Fibroblast of skin of left biceps (primary cell): Measurements from ENCODE around the gene CNTNAP4.

Experiments used
- DNase-seq, 2 experiments: peaks; one replicate each; pipeline ENCODE4 v3.0.0-alpha.2; 2013; ENCODE audit warnings: low read depth in 2 of 2

CNTNAP4 gene

GRCh38 chr16:76276745-76277438, at the start of gene CNTNAP4:
TSS of gene CNTNAP4 (plus strand) at chr16:76277401. CDS start at chr16:76277663, 262 bp downstream.
- no peak for DNase-seq

GRCh38 chr16:76228546-76229146, 48.6 kb upstream of the CNTNAP4 start:
- DNase-seq, result no peak

DNA sequence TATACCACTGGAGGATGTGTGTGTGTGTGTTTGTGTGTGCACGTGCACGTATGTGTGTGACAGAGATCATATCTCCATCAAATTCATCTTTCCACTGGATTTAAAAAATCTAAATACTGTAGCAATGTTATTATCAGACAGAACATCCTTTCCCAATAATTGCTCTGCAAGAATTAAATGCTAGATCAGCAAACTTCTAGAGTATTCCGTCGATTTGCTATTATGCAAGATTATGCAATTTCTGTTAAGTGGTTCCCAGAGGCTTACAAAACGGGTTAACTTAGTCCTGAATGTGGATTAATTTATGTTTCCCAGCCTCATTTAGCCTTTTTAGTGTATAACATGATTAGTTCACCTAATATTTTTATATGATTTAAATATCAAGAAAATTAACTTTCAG, 44.5 kb upstream of the CNTNAP4 start:
- no peak for DNase-seq

- no peak for DNase-seq
Measured at GRCh38 chr16:76235025-76235424, 42.2 kb upstream of the CNTNAP4 start.

DNA sequence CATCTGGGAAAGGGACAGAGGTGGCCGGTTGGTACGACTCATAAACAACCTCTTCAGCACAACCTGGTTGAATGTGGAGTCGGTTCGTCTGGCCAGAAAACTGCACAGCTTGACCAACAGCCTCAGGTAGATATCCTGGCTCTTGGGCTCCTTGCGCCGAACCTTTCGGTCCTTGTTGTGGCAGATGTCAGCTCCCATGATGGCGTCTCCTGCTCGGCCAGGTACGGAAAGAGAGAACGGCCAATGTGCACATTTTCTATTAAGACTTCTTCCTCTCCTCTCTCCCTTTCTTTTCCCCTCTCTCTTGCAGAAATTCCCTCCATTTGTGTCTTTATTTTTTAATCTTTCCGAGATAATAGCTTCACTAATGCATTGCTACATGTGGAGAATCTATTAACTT, 41.8 kb upstream of the CNTNAP4 start:
- DNase-seq, result no peak

- no peak for DNase-seq
Measured at GRCh38 chr16:76237471-76237870, 39.7 kb upstream of the CNTNAP4 start.

DNA sequence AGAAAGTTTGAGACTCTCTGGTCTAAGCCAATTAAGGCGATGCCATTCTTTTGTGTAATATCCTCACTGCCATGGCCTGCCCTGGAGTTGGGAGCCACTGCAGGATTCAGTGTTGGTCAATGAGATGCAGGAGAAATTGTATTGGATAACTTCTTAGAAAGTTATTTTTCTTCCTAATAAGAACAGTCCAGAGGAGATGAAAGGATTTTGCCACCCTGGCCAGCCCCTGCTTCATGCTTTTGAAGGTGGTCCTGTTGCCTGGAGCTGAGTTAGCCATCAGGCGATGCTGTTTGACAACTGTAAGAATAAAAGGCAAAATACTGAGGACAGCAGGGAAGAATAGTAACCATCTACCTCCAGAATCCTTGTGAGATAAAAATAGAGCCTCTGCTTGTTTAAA, 35.4 kb upstream of the CNTNAP4 start:
- DNase-seq, result no peak

- DNase-seq, result no peak
Measured at GRCh38 chr16:76243620-76244019, 33.6 kb upstream of the CNTNAP4 start.

DNA sequence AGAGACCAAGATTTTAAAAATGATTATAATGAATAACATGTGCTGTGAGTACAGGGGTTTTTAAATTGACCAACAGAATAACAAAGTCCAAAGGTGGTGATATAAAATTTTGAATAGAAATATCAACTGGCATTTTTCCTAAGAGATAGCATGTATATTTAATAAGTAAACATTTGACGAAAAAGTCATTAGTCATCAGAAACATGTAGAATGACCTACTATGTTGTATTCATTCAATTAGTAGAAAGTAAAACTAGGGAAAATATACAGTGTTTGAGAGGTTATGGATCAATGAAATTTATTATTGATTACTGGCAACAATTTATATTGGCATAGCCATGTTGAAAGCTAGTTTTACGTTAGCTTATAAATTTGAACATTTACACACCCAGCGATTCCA, 30.6 kb upstream of the CNTNAP4 start:
- no peak for DNase-seq

GRCh38 chr16:76265434-76266045, 11.7 kb upstream of the CNTNAP4 start:
- peak in 1 of 2 experiments; percentile 1 for DNase-seq

DNA sequence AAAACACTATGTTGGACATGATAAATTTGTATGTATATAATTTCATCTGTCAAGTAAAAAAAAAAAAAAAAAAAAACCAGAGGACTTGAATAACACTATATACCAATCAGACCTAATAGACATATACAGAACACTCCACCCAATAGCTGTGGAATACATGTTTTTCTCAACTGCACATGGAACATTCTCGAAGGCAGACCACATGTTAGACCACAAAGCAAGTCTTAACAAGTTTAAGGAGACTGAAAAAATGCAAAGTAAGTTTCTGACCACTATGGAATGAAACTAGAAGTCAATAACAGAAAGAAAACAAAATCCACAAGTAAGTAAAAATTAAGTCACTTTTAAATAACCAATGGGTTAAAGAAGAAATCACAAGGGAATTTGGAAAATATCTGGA, 8.4 kb upstream of the CNTNAP4 start:
- DNase-seq, result no peak

DNA sequence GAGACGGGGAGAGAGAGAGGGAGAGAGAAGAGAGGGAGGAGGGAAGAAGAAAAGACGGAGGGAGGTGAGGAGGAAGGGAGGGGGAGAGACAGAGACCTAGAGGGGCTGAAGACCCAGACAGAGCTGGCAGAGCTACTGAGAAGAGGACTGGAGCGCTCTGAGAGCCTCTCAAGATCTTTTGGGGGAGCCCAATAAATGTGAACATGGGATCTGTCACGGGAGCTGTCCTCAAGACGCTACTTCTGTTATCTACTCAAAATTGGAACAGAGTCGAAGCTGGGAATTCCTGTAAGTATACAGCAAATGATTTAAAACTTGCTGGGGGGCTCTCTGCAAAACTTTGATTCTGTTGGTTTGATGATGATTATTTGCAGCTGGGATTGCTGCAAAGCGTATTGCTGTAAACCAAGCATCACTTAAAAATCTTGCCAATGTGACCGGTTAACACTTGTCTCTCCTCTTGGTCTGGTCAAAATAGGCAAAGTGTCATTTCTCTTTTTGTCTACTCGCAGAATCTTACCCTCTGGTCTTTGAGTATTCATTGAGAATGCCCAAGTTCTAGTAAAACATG, 344 bp downstream of the CNTNAP4 start:
- no peak for DNase-seq

DNA sequence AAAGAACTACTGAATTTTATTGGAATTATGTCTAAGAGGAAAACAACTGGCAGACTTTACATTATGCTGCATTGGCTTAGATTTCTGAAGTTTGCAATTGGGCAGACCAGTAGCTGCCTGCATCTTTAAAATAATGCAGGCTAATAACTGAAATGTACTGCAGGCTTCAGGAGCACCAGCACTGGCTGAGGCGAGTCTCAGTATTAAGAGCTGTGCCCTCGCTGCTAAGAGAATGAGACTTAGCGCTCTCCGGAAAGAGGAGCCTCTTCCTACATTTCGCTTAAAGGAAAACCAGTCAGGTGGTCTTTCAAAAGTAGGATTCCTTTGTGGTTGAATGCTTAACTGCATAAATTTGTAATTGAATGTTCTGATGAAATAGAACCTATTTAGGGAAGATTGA, 885 bp downstream of the CNTNAP4 start:
- no peak for DNase-seq

DNA sequence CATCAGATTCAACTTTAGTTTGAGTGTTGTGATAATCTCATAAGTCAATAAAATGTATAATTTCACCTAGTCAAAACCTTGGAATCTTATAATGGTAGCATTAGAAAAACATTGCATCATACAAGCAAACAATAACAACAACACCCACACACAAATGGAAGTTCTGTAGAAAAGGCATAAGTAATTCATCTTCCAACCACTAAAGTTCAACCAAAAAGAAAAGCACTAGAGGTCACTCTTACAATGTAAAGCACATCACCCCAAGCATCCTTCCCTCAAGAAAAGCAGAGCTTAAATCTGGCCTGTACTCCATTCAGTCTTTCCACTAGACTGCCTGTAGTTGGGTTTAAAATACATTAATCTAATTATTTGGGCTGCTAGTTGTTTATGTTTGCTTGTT, 1.8 kb downstream of the CNTNAP4 start:
- peak in 1 of 2 experiments; percentile 10 for DNase-seq

DNA sequence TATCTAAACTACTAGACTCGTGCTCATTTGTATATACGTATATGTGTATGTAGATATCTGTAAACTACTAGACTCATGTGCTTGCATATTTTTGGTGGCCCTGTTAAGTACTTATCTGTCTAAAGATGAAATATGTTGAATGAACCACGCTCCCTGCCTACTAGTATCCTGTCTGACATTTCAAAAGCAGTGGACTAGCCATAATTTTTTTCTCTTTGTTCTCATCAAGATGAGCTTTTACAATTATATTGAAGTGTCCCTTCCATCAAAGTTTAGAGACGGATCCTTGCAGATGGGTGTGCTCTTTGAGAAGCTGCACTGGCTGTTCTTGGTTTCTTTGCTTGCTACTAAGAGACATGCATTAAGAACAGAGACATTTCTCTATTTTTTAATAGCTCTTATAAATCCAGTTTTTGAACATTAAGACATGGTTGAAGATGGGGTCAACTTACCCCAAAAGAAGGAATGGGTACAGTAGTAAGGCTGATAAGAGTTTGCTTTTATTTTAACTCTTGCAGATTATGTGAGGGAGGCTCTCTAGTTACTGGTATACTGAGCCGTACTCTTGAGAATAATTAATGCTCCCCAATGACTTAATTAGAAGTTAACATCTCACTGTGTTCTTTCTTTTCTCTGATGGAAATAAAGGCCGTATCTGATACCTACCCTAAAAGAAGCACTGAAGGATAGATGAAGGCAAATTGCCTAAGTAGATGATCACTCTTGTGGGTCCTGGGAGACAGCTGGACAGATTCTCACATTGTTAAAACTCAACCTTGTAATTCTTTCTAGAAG, 3.4 kb downstream of the CNTNAP4 start:
- DNase-seq, result no peak

- no peak for DNase-seq
Measured at GRCh38 chr16:76287466-76287865, 10.3 kb downstream of the CNTNAP4 start.

GRCh38 chr16:76292218-76292617, 15.0 kb downstream of the CNTNAP4 start:
- no peak for DNase-seq

DNA sequence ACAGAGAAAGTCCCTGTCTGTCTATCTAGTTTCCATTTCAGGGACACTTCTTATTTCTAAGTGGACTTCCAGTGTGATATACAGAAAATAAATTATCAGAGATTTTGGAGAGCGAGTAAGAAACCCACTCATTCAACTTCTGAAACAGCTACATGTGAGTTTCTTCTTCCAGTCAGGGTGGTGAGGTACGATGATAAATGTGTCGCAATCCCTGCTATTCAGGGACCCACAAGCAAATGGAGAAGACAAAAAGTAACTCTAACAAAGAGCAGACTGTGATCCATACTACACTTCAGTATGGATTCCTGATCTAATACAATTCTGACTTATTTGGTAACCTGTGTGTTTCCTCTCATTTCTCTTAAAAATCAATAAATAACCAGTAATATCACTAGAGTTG, 16.8 kb downstream of the CNTNAP4 start:
- no peak for DNase-seq

DNA sequence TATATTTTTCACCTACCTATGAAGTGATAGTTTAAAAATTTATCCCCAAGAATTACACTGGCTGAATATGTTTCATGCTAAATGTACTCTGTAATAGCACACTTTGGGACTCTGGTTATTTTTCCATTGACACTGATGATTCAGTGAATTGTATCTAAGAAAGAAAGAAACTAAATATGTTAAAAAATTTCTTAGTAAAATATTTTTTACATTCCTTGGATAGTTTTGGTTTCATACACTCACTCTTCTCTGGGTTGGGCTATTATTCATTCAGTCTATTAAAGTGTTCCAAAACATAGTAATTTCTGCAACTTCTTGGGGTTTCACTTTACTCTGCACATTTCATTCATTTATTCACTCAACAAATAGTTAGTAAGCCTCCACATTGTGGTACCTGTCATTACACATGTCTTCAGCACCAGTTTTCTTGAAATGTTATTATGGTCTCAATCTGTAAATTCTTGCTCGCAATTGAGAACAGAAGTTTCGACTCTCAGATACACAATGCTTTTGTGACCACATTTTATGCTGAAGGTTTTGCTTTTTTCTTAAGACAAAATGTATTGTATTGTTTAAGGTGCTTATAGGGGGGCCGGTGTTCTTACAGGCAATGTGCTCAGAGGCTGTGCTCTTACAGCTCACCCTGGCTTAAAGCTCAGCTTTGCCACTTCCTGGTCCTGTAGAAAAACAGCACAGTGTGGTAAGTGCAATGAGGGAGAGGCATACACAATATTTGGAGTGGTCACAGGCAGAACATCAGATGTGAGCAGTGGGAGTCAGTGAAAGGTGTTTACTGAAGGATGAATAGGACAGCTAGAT, 17.4 kb downstream of the CNTNAP4 start:
- DNase-seq, result peak; percentile 42 to 45

DNA sequence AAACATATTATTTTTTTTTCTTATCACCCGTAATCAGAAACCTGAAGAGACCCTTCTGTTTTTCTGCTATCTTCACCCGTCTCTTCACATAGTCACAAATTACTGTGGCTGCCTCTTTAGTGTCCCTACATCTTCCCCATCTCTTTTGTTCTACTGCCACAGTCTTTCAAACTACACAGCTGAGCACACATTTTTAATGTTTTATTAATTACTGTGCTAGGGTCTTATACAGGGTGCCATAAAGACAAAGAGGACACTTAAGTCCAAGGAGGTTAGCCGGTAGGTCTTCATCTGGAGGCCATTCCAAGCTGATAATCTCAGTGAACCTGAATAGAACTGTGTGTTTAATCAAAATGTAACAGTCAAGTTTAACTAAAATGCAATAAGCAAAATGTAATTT, 20.7 kb downstream of the CNTNAP4 start:
- no peak for DNase-seq

DNA sequence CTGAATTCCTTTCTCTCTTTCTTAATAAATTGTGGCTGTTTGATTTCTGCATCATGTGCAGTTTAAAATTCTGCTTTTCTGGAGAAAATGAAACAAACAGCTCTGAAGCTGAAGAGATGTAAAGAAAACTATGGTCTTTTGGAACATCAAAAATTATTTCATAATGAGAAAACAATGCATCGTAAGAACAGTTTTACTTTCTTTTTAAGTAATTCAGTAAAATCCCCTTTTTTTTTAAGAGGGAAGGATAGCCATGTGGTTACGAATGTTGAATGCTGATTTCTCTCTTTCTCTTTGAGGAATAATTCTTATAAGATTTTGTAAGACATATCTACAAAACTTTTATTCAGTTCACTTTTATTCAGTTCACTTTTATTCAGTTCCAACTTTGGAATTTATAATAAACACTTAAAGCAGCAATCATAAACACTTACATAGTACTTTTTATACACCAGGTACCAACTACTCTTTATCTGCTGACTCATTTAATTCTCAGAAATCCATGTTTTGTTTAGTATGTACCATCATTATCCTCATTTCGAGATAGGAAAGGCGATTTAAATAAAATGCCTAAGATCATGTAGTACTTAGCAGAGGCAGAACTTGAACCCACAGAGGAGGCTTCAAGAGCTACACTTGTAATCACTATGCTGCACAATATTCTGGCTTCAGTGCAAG, 26.6 kb downstream of the CNTNAP4 start:
- DNase-seq, result no peak
